ENCODE results near the gene ECSCR. TPM values are rescaled to one million over a fixed set of nuclear protein-coding genes. Genes with fewer than 3 reads are reported as not detected.

The ECSCR gene
- total RNA-seq, 1 experiment from 2014 or later = not detected

GRCh38 chr5:139439013-139439903, 23.3 kb downstream of the ECSCR start, which contains the start of gene DNAJC18:
TSS of gene DNAJC18 (minus strand) at chr5:139439525. CDS start at chr5:139439445, 80 bp downstream.
- peak within 1 kb of the TSS; percentile 89 for H3K4me3 Mint-ChIP-seq (ENCODE audit: unreplicated experiment)
- TF ChIP-seq CTCF (IDR thresholded peaks at IDR 0.05; ENCODE audit: unreplicated experiment) = no peak
- POLR2A ChIA-PET = interaction anchor here (0.7 to 1.8 kb wide), 18 partner anchors 9 to 222 kb away, joined by 3 to 14 read pairs (median 4); partner anchors contain the start of genes PAIP2, SPATA24, STING1 and UBE2D2
- CTCF ChIA-PET = interaction anchor here (0.6 to 8.3 kb wide), 6 partner anchors 16 to 326 kb away, joined by 3 to 55 read pairs (median 4); no protein-coding TSS in a partner anchor
- peak; percentile 92 for DNase-seq (ENCODE audit: unreplicated experiment)
- no peaks in the 10 kb centered on the region for H3K9me3 Mint-ChIP-seq (ENCODE audit: unreplicated experiment)
- peak within 1 kb of the TSS; percentile 96 for H3K27ac Mint-ChIP-seq (ENCODE audit: low read depth, unreplicated experiment)
- TSS peak; percentile 77 for BruUV-seq (replicated peaks)
- intact Hi-C loops (cut with micrococcal nuclease) = loop anchor here (1.0 kb wide), 1 partner anchor 43 kb away; the partner anchor contains the start of gene STING1
- no peaks in the 10 kb centered on the region for H3K27me3 Mint-ChIP-seq (ENCODE audit: insufficient read depth, unreplicated experiment)
- H3K36me3 Mint-ChIP-seq (ENCODE audit: insufficient read depth, unreplicated experiment) = no peaks in the 10 kb centered on the region
- H3K4me1 Mint-ChIP-seq (ENCODE audit: insufficient read depth, unreplicated experiment) = peaks cover 11% of the 10 kb centered on the region

GRCh38 chr5:139438707-139439012, 23.9 kb downstream of the ECSCR start:
- no peaks in the 10 kb centered on the region for H3K27me3 Mint-ChIP-seq (ENCODE audit: insufficient read depth, unreplicated experiment)
- ChIA-PET POLR2A (interaction anchor here (0.9 to 1.7 kb wide), 10 partner anchors 35 to 222 kb away, joined by 3 to 14 read pairs (median 6); partner anchors contain the start of genes PAIP2, SPATA24, STING1 and UBE2D2), CTCF (interaction anchor here (0.5 to 8.3 kb wide), 6 partner anchors 16 to 670 kb away, joined by 3 to 55 read pairs (median 4); no protein-coding TSS in a partner anchor)
- H3K4me1 Mint-ChIP-seq (ENCODE audit: insufficient read depth, unreplicated experiment) = peaks cover 11% of the 10 kb centered on the region
- DNase-seq (ENCODE audit: unreplicated experiment) = no peak
- H3K36me3 Mint-ChIP-seq (ENCODE audit: insufficient read depth, unreplicated experiment) = no peaks in the 10 kb centered on the region
- H3K4me3 Mint-ChIP-seq (ENCODE audit: unreplicated experiment) = peak overlapping the region; percentile 89
- no peaks in the 10 kb centered on the region for H3K9me3 Mint-ChIP-seq (ENCODE audit: unreplicated experiment)
- BruUV-seq (replicated peaks) = no TSS peak
- H3K27ac Mint-ChIP-seq (ENCODE audit: low read depth, unreplicated experiment) = peak overlapping the region; percentile 96
- TF ChIP-seq CTCF (IDR thresholded peaks at IDR 0.05; ENCODE audit: unreplicated experiment) = no peak
- intact Hi-C loops (cut with micrococcal nuclease) = loop anchor here (1.0 kb wide), 1 partner anchor 44 kb away; the partner anchor contains the start of gene STING1

GRCh38 chr5:139435676-139436075, 26.9 kb downstream of the ECSCR start:
- ChIA-PET CTCF (interaction anchor here (0.6 to 8.3 kb wide), 6 partner anchors 11 to 81 kb away, joined by 3 to 55 read pairs (median 9); no protein-coding TSS in a partner anchor), POLR2A (no interaction called here)
- no TSS peak for BruUV-seq (replicated peaks)
- no peak for DNase-seq (ENCODE audit: unreplicated experiment)
- no peaks in the 10 kb centered on the region for H3K27me3 Mint-ChIP-seq (ENCODE audit: insufficient read depth, unreplicated experiment)
- H3K36me3 Mint-ChIP-seq (ENCODE audit: insufficient read depth, unreplicated experiment) = peaks cover 10% of the 10 kb centered on the region
- no peaks in the 10 kb centered on the region for H3K9me3 Mint-ChIP-seq (ENCODE audit: unreplicated experiment)
- intact Hi-C loops (cut with micrococcal nuclease) = no loop called here
- peak overlapping the region; percentile 46 for H3K27ac Mint-ChIP-seq (ENCODE audit: low read depth, unreplicated experiment)
- no peak for TF ChIP-seq CTCF (IDR thresholded peaks at IDR 0.05; ENCODE audit: unreplicated experiment)
- no peak overlapping the region for H3K4me3 Mint-ChIP-seq (ENCODE audit: unreplicated experiment)
- H3K4me1 Mint-ChIP-seq (ENCODE audit: insufficient read depth, unreplicated experiment) = peaks cover 11% of the 10 kb centered on the region

GRCh38 chr5:139431706-139432105, 30.8 kb downstream of the ECSCR start:
- POLR2A ChIA-PET = no interaction called here
- H3K4me3 Mint-ChIP-seq (ENCODE audit: unreplicated experiment) = no peak overlapping the region
- H3K36me3 Mint-ChIP-seq (ENCODE audit: insufficient read depth, unreplicated experiment) = peaks cover 27% of the 10 kb centered on the region
- no peaks in the 10 kb centered on the region for H3K27me3 Mint-ChIP-seq (ENCODE audit: insufficient read depth, unreplicated experiment)
- no peak for DNase-seq (ENCODE audit: unreplicated experiment)
- CTCF ChIA-PET = interaction anchor here (1.7 to 8.3 kb wide), 2 partner anchors 9 to 82 kb away, joined by 8 to 55 read pairs; no protein-coding TSS in a partner anchor
- TF ChIP-seq CTCF (IDR thresholded peaks at IDR 0.05; ENCODE audit: unreplicated experiment) = no peak
- H3K9me3 Mint-ChIP-seq (ENCODE audit: unreplicated experiment) = no peaks in the 10 kb centered on the region
- intact Hi-C loops (cut with micrococcal nuclease) = no loop called here
- H3K4me1 Mint-ChIP-seq (ENCODE audit: insufficient read depth, unreplicated experiment) = no peaks in the 10 kb centered on the region
- BruUV-seq (replicated peaks) = no TSS peak
- H3K27ac Mint-ChIP-seq (ENCODE audit: low read depth, unreplicated experiment) = no peak overlapping the region

Measured in MCF 10A (cell line).